ENCODE results near the gene UGT1A3.

UGT1A3 gene

DNA sequence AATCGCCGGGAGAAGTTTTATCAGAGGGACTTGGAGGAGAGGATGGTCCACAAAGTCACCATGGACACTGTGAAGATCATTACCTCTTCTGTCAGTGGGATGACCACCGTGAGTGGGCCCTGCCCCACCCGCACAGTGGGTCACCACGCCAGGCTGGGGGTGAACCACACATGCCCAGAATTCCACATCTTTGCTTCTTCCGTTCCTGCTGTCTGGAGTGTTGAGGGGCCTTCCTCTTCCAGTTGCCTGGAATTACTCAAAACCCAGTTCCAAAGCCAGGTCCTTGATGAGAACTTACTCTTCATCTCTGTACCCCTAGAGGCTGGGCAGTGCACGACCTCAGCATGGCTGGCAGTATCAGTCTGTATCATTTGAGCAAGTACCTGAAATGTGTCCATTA is 71.4 kb downstream of the UGT1A3 start:
- no peak overlapping the region for H3K4me3 ChIP-seq (replicated peaks; ENCODE audit: low read depth, low read length)
- DNase-seq (ENCODE audit: low read depth): no peak
- TF ChIP-seq, protein P1, sequence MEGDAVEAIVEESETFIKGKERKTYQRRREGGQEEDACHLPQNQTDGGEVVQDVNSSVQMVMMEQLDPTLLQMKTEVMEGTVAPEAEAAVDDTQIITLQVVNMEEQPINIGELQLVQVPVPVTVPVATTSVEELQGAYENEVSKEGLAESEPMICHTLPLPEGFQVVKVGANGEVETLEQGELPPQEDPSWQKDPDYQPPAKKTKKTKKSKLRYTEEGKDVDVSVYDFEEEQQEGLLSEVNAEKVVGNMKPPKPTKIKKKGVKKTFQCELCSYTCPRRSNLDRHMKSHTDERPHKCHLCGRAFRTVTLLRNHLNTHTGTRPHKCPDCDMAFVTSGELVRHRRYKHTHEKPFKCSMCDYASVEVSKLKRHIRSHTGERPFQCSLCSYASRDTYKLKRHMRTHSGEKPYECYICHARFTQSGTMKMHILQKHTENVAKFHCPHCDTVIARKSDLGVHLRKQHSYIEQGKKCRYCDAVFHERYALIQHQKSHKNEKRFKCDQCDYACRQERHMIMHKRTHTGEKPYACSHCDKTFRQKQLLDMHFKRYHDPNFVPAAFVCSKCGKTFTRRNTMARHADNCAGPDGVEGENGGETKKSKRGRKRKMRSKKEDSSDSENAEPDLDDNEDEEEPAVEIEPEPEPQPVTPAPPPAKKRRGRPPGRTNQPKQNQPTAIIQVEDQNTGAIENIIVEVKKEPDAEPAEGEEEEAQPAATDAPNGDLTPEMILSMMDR (IDR thresholded peaks at IDR 0.05; ENCODE audit: low read length, missing control alignments): no peak

DNA sequence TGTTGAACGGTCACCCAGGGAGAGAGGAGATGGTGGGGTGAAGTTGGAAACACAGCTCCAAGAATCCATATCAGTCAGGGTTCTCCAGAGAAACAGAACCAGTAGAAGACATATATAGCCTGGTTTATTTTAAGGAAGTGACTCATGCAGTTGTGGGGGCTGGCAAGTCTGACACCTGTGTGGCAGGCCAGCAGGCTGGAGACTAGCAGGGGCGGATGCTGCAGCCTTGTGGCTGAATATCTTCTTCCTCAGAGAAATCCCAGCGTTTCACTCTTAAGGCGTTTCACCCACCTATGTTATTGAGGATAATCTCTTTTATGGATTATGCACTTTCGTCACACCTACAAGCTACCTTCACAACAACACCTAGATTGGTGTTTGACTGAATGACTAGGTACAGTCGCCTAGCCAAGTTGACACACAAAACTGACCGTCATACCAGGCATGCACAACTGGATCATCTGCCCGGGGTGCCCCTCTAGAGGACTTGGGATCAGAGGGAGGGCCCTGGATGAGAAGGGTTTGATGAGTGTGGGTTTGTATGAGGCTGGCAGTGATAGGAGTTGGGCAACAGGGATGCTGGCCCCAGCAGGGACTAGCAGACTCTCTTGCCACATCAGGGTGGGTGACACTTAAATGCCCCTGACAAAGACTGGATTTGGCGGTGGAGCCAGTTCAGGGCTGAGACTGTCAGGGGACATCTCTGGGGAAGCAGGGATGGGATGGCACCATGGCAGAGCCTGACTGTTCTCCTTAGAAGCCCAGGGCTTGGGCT is 72.7 kb downstream of the UGT1A3 start:
- DNase-seq (ENCODE audit: low read depth): peak; percentile 24
- TF ChIP-seq, protein P1 (IDR thresholded peaks at IDR 0.05; ENCODE audit: low read length, missing control alignments): no peak

DNA sequence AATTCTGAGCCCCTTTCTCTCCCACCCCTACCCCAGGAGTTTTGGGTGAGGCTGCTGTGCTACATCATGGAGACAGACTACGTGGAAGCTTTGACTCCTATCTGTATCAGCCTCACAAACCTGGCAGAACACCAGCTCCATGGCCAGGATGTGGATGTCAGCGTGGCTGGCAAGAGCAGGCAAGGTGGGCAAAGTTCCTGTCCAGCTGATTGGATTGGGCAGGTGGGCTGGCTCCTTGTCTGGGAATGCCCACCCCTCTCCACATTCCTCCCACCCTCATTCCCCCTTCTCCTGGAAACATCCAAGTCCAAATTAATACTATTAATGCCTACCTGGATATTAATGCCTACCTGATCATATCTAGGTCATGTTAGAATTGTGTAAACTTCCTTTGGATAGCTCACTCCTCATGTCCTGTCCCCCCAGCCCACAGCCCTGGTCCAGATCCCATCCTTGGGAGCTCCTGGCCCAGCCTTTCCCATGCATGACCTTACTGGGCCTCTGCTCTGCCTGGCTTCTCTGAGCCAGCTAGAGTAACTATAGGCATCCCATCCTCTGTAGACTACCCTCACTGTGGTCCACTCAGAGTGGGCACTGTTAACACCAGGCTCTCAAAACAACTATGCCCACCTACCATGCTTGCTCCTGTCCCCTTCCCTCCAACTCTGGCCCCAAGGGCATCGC is 73.4 kb downstream of the UGT1A3 start:
- DNase-seq (ENCODE audit: low read depth): no peak
- H3K4me3 ChIP-seq (replicated peaks; ENCODE audit: low read depth, low read length): no peak overlapping the region
- TF ChIP-seq, protein P1 (IDR thresholded peaks at IDR 0.05; ENCODE audit: low read length, missing control alignments): no peak

More for the DNA sequence above, 72.7 kb downstream of the UGT1A3 start:
- no peak overlapping the region for H3K4me3 ChIP-seq (replicated peaks; ENCODE audit: low read depth, low read length)

DNA sequence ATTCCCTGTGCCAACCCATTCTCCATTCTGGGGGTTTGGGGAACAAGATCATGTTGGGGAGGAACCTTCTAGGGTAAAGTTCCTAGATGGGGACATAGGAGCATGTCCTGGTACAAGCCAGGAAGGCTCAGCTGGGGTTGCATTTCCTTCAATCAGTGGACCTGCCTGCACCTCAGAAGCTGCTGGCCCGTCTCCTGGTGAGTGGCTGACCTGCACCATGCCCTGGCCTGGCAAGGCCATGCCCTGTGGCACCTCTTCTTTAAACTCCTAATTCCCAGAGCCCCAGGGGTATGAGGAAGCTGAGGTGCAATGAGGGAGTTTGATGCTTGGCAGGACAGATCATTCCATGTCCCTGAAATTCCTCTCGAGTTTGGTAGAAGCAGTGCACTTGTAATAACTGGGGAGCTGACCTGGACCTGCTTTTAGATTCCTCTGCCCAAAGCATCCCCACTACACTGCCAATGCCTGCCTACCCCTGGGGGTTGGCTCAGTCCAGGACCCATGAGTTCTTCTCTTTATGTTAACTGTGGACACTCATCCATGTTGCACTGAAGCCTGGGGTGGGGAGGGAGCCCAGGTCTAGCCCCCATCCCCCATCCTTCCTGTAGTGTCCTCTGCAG is 74.6 kb downstream of the UGT1A3 start:
- H3K4me3 ChIP-seq (replicated peaks; ENCODE audit: low read depth, low read length): no peak overlapping the region
- TF ChIP-seq, protein P1 (IDR thresholded peaks at IDR 0.05; ENCODE audit: low read length, missing control alignments): no peak
- no peak for DNase-seq (ENCODE audit: low read depth)

DNA sequence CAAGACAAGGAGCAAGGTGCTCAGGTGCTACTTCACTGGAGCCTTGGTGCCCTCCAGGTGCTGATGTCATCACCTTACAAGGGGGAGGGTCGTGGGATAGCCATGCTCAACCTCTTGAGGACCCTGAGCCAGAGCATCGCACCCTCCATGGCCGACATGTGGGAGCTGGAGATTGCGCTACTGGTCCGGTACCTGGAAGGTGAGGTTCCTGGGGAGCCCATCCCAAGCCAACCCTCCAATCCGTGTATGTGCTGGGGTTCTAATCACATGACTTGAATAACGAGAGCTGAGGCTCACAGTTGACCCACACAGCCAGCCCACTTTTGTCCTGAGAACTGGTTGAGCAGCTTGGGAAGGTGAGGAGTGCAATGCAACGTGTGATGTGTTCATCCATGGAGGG is 75.2 kb downstream of the UGT1A3 start:
- DNase-seq (ENCODE audit: low read depth): no peak
- TF ChIP-seq, protein P1 (IDR thresholded peaks at IDR 0.05; ENCODE audit: low read length, missing control alignments): no peak
- no peak overlapping the region for H3K4me3 ChIP-seq (replicated peaks; ENCODE audit: low read depth, low read length)

DNA sequence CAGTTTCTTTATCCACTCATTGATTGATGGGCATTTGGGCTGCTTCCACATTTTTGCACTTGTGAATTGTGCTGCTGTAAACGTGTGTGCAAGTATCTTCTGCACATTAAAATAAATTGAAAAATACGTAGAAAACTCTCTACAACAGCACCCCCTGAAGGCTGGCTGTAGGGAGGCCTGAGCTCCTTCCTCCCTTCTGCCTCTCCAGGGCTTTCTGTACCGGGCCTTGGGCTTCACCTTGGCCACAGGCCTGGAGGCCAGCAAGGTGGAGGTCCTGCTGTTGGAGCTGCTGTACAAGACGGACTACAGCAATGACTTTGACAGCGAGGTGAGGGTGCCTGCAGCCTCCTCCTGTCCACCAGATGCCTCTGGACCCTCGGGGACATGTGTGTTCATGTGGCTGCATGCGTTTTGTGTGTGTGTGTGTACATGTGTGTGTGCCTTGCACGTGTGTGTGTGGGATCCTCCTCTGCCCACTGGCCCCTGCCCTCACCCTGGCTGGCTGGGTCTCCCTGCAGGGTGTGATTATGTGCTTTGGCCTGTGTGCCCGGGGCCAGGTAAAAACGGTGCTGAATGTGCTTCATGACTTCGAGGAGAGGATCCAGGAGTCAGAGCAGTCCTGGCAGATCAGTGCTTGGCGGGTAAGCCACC is 78.5 kb downstream of the UGT1A3 start:
- TF ChIP-seq, protein P1 (IDR thresholded peaks at IDR 0.05; ENCODE audit: low read length, missing control alignments): no peak
- H3K4me3 ChIP-seq (replicated peaks; ENCODE audit: low read depth, low read length): no peak overlapping the region
- no peak for DNase-seq (ENCODE audit: low read depth)

All from fibroblast of pulmonary artery (primary cell).